GM18858 (cell line): ENCODE measurements around the gene COL6A1.

ENCODE experiments used
- ATAC-seq: cut with Tn5 transposase; IDR thresholded peaks from one replicate; pipeline ENCODE4 v1.9.1; 2021; ENCODE audit not compliant: unreplicated experiment

Gene COL6A1

DNA sequence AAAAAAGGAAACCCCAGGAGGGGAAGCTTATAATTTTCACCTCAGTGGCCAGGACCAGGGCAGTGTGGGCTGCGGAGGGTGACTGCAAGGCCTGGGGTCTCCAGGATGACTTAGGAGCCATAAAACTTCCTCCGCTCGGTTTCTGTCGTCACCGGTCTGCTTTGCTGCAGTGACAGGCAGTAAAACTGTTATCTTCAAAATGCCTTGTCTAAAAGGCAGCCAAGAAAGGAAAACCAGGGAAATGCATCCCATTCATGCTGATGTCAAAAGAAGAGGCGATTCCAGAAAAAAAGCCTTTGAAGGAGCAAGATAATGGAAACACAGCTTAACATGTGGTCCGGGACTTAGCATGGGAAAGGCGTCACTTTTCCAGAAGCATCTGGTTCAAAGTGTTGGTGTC is 42.0 kb downstream of the COL6A1 start:
- no peak for ATAC-seq

DNA sequence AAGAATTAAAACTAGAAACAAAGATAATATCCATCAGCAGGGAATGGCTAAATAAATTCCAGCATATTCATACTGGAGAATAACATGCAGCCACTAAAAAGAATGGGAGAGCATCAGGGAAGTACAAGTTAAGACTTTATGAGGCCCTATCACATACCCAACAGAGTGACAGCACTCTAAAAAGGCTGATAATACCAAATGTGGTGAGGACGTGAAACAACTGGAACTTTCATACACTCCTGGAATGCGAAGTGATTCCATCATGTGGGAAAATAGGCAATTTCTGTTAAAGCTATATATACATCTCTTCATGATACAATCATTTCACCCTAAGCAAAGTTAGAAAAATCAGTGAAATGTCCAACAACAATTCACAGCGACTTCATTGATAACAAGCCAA is 42.6 kb downstream of the COL6A1 start:
- ATAC-seq = no peak

DNA sequence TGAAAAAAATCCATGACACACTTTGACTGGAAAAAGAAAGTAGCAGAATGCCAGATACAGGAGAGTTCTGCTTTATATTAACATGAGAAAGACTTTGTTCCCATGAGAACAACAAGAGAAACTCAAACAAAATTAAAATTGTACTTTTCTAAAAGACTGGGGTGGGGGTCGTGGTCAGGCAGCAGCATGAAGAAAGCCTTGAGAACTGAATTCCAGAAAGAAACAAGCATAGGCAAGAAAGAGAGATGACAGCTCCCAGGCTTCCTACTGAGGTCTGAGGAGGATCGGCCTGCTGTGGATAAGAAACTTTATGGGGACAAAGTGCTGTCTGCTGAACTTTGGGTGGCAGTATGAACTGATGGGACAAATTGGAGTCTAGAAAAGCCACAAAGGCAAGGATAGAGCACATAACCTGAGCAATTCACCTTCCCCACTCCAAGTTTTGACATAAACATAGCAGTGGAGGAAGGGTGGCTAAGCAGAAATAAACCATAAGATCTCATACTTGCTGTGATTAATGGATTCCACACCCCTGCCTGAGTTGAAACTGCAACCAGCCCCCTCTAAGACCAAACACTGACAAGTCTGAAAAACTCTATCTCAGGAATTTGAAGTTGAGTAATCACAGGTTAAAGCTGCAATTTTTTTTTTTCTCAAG is 43.7 kb downstream of the COL6A1 start:
- ATAC-seq = no peak

DNA sequence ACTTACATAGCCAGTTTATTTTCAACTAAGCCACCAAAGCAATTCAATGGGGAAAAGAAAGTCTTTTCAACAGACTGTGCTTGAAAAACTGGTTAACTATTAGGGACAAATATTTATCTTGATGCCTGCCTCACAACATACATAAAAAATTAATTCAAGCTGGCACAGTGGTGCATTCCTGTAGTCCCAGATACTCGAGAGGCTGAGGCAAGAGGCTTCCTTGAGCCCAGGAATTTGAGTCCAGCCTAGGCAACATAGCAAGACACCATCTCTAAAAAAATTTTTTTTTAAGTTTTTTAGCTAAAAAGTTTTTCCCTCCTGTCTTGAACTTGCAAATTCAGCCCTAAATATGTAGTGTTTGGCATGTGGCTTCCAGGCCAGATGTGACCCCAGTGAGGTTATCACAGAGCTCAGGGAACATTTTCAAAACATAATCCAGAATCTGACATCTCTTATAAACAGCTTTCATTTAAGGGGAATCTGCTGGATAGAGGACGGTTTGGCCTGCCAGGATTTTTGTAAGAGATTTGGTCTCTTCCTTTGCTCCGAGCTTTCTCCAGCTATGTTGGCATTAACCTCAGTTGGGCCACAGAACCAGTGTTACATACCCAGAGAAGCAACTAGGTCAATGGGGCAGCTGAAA is 46.4 kb downstream of the COL6A1 start:
- no peak for ATAC-seq

DNA sequence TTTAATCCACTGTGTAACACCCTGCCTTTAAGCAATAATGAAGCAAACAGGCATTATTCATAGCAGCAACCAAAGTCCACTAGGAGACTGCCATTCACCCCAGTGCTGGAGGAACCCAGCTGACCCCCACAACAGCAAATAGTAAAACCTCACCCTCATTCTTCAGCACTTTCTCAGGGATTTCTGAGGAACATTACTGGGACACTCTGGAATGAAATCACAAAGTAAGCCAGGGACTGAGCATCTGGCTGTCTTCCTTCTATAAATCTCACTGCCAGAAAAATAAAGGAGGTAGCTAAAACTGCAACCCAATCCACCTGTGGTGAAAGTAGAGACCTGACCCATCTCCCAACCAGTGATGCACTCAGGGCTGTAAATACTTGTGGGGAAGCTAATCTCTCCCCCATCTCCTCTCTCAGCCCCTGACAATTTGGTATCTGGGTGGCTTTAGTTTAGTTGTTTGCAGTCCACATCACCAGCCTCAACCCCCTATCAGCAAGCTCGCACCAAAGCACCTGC is 47.1 kb downstream of the COL6A1 start:
- no peak for ATAC-seq

DNA sequence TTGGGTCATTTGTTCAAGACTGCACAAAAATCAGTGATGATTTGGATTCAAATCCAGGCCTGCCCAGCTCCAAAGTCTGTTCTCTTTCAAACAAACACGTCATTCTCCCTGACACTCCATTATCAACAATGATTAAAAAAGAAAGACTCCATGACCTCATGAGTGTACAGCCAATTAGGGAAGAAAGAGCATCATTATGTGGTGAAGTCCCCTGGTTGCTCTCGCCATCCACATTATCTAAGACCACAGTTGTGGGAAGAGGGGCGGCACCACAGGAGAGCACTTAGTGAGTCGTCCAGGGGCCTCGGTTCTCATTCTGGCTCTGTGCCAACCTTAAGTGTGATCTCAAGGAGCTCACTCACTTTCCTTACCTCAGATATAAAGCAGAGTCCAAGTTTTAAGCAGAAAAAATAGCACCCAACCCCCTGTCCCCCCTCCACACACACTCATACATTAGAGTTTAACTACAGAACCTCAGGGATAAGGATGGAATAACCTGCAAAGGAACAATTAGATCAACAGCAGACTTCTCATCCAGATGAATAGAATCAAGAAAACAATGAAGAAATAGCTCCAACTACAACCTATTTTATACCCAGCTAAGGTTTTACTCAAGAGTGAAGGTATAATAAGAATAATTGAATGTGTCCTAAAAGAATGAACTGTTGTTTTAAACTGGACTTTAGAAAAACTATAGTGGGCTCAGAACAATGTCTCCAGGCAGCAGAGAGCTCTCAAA is 47.8 kb downstream of the COL6A1 start:
- no peak for ATAC-seq

DNA sequence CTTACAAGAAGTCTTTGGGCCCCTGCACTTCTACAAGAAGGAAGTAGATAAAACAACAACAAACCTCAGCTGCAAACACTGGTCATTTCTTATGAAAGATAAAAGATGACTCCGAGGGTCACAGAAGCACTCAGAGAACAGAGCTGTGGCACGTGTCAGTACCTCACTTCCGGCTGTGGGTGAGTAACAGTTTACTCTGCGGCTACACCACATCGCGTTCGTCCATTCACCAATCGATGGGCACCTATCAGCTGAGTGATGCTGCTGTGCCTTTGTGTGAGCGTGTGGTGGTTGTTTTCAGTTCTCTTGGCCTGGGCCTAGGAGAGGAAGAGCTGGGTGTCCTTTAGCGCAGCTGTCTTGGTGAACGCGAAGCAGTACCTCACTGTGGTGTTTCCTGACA is 49.9 kb downstream of the COL6A1 start:
- no peak for ATAC-seq

DNA sequence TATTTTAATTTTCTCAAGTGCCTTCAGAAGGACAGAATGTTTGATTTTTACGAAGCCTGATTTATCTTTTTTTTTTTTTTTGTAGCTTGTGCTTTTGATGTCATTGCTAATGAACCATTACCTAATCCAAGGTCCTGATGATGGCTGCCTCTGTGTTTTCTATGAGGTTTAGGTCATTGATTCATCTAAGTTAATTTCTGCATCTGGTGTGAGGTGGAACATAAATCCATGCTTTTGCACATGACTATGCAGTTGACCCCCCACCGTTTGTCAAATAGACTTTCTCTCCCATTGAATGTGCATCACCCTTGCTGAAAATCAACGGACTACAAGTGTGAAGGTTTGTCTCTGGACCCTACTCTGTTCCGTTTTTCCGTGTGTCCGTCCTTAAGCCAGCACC is 50.5 kb downstream of the COL6A1 start:
- ATAC-seq = no peak

DNA sequence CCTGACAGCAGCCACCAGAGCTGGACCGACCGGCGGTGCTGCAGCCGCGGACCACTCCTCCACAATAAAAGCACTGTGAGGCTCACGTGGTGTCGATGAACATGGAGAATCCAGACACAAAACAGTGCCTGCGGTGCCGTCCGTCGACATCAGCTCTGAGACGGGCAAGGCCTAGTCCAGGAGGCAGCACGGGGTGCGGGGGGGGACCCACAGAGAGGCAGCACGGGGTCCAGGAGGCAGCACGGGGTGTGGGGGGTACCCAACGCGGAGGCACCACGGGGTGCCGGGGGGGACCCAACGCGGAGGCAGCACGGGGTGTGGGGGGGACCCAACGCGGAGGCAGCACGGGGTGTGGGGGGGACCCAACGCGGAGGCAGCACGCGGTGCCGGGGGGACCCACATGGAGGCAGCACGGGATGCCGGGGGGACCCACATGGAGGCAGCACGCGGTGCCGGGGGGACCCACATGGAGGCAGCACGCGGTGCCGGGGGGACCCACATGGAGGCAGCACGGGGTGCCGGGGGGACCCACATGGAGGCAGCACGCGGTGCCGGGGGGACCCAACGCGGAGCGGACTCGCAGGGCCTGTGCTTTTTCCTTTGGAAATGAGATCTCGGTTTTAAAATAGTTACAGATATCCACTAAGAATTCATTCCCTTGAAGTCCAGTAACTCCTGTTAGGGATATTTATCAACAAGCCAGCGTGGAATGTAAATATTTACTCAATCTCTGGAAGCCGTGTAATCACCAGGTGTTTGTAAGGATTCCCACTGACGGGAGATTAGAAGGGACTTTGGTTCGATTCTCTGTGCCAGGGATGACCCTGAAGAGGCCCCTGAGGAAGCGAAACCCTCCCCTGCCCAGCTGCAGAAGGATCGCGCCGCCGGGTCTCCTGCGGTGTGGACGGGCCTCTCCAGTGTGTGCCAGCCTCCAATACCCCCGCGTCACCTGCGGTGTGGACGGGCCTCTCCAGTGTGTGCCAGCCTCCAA is 52.1 kb downstream of the COL6A1 start:
- ATAC-seq = no peak

DNA sequence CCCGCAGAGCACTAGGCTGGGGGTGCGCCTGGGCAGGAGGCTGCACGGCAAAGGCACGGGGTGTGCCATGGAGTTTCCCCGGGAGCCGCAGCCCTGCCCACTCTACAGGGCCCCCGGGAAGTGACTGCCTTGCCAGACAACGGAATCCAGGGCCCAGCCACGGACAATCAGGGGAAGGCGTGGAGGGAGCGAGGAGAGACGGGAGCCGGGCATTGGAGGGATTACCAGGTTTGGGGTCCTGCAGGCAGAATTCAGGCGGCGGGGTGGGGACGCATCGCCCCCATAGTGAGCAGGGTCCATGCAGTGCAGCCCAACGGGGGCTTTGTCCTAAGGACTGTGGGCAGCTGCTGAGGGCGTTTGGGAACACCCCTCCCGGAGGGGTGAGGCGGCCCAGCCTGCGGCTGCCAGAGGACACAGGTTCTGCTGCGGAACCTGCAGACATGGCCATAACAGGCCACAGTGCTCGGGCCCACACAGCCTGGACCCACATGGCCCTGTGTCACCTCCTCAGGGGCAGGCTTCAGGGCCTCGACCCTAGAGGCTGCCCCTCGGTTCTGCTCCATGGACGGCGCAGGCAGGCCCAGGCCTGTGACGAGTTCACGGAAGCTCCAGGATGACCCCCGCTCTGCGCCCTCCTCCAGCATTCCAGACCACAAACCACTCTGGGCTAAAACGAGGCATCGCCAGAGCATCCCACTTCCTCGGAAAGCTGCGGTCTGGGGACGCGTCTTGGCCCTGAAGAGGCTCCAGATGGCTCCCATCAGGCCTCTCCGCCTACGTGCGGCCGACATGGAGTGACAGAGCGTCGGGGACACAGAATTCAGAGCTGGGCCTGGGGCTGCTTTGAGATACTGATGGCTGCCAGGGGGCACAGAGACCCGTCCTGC is 54.5 kb downstream of the COL6A1 start:
- ATAC-seq = no peak

DNA sequence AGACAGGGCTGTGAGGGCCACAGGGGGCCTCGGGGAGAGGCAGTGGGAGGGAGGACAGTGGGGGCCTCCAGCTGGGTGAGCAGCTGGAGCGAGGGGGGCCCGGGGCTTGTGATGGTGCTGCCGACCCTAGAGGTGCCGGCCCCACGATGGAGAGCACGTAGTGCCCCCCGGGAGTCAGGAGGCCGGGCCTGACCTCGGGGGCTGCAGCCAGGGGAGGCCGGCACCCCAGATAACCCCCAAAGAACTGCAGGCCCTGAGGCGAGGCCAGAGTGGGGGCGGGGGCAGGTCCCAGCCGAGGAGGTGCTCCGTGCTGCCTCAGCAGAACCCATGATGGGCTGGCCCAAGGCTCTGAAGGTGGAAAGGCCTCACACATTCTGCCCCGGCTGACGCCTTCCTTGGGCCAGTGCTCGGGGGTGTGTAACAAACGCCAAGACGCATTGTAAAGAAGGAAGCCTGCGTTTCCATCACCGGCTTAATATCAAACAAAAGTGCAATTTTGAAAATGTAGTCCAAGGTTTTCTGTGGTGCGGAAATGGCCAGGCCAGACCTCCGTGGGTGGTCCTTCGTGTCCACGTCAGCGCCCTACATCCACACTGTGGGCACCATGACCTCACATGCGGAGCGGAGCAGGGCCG is 55.2 kb downstream of the COL6A1 start:
- ATAC-seq = no peak

DNA sequence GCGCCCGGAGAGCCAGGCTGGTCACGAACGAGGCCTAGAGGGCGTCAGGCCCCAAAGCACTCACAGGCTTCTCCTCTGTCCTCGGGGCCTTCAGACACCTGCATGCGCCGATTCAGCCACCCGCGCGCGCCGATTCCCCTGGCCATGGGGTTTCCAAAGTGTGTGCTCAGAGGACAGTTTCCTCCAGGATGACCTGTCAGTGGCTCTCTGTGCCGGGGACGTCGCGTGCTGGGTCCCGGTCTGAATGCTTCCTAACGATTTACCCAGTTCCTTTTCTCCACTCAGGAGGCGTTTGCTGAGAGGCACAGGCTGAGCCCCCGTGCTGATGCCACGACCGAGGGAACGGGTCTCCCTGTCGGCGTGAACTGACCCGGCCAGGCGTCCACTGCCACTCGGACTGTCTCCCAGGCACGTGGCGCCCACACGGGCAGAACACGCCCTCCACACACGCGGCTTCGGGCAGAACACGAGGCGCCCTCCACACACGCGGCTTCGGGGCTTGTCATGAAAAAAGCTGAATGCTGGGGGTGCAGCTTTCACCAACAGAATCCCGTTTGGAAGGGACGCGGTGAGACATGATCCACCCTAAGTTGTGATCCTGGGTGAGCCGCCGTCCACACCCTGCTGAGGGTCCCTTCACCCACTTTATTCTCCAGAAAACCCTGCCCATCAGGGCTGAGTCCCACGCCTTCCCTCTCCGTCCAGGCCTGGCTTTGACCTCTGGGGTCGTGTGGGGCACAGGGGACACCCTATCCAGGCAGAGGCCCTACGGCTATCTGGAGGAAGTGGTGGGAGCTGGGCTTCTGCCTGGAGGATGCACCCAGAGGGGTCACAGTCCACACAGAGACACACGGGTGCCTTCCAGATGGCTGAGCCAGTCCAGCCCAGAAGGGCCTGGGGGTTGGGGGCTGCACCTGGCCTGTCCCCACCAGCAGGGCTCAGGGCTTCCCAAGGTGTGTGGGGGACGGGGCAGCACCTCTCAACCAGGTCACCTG is 56.1 kb downstream of the COL6A1 start:
- no peak for ATAC-seq

DNA sequence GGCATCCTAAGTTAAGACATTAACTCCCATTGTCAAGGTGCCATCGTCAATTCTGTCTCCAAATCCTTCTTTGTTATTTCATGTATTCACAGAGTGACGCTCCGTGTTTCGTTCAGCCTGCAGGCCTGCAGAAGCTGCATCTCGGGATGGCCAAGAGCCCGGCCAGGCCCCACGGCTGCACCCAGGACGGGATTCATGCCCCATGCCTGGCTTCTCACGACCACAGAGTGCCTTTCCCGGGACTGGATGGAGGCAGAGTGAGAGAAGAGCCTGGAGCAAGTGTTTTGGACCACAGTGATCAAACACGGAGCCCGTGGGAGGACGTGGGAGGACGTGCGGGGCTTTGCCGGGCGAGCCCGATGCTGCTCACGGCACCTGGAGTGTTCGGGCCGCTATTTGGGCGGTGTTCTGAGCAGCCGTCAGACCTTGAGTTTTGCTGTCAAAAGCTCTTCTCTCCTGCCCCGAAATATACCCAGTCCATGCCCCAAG is 56.8 kb downstream of the COL6A1 start:
- ATAC-seq = no peak

DNA sequence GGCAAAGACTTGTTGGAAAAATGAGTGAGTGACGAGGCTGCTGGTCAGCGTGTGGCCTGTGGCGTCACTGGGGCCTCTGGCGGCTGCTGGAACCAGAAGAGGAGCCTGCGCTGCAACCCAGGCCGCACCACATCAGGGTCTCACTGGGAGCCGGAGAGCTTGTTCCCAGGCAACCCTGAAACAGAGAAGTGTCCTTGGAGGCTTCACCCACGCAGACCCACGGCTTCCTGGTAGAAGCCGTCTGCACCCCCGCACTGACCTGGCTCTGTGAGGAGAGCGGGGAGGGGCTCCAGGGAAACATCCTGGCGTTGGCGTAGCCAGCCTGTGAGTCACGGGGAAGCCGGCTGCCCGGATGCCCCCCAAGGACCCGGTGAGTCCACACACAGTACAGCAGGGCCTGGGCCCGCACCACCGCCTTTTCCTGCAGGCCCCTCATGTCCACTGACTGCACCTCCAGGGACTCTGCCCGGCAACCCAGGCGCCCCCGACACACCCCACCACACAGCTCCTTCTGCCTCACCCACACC is 57.4 kb downstream of the COL6A1 start:
- no peak for ATAC-seq

DNA sequence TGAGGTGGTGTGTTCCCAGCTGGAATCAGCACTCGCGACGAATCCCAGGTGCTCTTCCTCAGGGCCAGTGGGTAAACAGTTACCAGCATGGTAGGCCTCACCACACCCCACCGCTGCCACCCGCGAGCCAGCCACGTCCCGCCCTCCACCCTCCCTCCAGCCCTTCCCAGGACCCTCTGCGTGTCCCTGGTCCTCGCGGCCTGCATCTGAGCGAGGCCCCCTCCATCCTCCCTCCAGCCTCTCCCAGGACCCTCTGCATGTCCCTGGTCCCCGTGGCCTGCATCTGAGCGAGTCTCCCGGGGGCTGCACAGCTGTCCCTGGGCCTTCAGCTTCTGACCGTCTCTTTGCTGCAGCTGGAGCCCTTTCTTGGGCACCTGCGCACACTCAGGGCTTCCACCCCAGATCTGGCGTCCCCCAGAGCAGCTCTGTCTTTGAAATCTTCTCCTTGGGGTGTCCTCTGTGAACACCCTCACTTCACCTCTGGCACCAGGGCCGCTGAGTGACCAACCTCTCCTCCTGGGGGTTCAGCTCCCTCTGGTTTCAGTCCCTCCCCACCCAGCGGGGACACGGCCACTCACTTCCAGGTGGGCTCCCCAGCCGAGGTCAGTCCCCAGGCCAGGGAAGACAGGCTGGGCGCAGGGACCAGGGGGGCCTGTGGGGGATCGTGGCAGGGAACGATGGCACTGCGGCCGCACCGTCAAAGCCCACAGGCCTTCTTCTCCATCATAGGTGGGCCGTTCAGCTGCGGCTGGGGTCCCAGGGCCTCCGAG is 58.5 kb downstream of the COL6A1 start:
- no peak for ATAC-seq

DNA sequence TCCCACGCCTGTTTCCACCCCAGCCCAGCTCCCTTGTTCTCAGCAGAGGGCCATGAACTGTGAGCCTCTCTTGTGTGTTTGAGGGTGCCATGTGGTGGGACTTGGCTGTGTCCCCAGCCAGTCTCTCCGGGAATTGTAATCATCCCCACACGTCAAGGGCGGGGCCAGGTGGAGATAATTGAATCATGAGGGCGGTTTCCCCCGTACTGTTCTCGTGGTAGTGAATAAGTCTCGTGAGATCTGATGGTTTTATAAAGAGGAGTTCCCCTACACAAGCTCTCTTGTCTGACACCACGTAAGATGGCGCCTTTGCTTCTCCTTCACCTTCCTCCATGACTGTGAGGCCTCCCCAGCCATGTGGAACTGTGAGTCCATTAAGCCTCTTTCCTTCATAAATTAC is 59.1 kb downstream of the COL6A1 start:
- ATAC-seq = no peak

DNA sequence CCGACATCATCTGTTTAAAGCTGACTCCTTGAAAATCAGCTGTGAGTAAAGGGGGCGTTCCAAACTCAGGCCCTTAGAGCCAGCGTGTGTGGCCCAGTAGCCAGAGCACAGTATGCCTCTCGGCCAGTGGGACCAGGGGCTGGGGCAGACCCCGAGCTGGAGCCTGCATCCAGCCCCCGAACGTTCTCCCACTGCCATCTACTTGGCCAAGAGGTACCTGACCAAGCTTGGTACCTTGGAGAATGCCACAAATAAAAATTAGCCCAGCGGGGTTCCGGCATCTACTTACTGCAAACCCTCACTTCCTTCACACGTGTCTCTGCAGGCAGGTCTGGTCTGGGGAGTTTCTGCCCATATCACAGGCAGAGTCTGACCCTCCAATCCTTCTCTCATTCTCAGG is 59.6 kb downstream of the COL6A1 start:
- ATAC-seq = no peak
